Brain microvascular endothelial cell (primary cell): ENCODE results near the gene BRPF1.
A peak's percentile ranks its signal among the peaks of the same experiment; 100 is the strongest.

Source experiments
- DNase-seq: peaks from one replicate; pipeline ENCODE4 v3.0.0-alpha.2; 2020
- H3K27ac ChIP-seq: fragments of 250-450 bp; sonication (Bioruptor Pico); 2 replicates; pipeline ENCODE4 v1.5.1; 2020; ENCODE audit warnings: mild to moderate bottlenecking, moderate library complexity
- H3K27me3 ChIP-seq: fragments of 250-450 bp; sonication (Bioruptor Pico); replicated peaks from 2 replicates; pipeline ENCODE4 v1.5.1; 2020; ENCODE audit warnings: mild to moderate bottlenecking
- H3K36me3 ChIP-seq: fragments of 250-450 bp; sonication (Bioruptor Pico); replicated peaks from 2 replicates; pipeline ENCODE4 v1.5.1; 2020; ENCODE audit warnings: mild to moderate bottlenecking
- H3K4me3 ChIP-seq: 2 replicates; pipeline ENCODE4 v1.5.1; 2011; ENCODE audit warnings: low read depth, mild to moderate bottlenecking, control low read depth, low read length, moderate library complexity
- in situ Hi-C: cut with HindIII; loops from 2 replicates; pipeline ENCODE4 v1.10.0; 2017; ENCODE audit warnings: low sequenced_read_pairs, low pct_ligation_motif_present
- TF ChIP-seq, protein P1 (sequence below): IDR thresholded peaks from 2 replicates; pipeline ENCODE4 v1.5.1; 2011; ENCODE audit warnings: low read depth, mild to moderate bottlenecking, moderate library complexity, low read length, control low read depth, inconsistent platforms; ENCODE audit errors: missing control alignments

The BRPF1 gene

GRCh38 chr3:9748031-9748430 is 16.5 kb downstream of the BRPF1 start:
- no peak for DNase-seq
- Histone ChIP-seq H3K36me3 (peaks cover 50% of the 10 kb centered on the region), H3K4me3 (no peak overlapping the region), H3K27me3 (no peaks in the 10 kb centered on the region), H3K27ac (no peak overlapping the region)
- TF ChIP-seq, protein P1, sequence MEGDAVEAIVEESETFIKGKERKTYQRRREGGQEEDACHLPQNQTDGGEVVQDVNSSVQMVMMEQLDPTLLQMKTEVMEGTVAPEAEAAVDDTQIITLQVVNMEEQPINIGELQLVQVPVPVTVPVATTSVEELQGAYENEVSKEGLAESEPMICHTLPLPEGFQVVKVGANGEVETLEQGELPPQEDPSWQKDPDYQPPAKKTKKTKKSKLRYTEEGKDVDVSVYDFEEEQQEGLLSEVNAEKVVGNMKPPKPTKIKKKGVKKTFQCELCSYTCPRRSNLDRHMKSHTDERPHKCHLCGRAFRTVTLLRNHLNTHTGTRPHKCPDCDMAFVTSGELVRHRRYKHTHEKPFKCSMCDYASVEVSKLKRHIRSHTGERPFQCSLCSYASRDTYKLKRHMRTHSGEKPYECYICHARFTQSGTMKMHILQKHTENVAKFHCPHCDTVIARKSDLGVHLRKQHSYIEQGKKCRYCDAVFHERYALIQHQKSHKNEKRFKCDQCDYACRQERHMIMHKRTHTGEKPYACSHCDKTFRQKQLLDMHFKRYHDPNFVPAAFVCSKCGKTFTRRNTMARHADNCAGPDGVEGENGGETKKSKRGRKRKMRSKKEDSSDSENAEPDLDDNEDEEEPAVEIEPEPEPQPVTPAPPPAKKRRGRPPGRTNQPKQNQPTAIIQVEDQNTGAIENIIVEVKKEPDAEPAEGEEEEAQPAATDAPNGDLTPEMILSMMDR, result no peak
- in situ Hi-C loops, result no loop called here

DNA sequence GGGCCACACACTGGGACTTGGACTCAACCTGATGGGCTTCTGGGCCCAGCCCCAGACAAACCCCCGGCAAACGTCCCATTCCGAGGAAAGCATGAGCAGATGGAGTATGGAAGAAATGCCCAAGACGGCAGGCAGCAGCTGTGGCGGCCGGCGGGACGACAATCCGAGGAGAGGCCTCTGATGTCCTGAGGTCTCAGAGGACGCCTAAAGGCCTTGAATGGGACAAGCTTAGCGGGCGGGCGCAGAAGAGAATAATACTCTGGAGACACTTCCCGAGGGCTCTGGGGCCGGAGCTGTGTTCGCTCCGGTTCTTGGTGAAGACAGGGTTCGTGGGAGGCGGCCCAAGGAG is 17.7 kb downstream of the BRPF1 start:
- TF ChIP-seq, protein P1, result no peak
- H3K27ac ChIP-seq, result peak overlapping the region; percentile 34

DNA sequence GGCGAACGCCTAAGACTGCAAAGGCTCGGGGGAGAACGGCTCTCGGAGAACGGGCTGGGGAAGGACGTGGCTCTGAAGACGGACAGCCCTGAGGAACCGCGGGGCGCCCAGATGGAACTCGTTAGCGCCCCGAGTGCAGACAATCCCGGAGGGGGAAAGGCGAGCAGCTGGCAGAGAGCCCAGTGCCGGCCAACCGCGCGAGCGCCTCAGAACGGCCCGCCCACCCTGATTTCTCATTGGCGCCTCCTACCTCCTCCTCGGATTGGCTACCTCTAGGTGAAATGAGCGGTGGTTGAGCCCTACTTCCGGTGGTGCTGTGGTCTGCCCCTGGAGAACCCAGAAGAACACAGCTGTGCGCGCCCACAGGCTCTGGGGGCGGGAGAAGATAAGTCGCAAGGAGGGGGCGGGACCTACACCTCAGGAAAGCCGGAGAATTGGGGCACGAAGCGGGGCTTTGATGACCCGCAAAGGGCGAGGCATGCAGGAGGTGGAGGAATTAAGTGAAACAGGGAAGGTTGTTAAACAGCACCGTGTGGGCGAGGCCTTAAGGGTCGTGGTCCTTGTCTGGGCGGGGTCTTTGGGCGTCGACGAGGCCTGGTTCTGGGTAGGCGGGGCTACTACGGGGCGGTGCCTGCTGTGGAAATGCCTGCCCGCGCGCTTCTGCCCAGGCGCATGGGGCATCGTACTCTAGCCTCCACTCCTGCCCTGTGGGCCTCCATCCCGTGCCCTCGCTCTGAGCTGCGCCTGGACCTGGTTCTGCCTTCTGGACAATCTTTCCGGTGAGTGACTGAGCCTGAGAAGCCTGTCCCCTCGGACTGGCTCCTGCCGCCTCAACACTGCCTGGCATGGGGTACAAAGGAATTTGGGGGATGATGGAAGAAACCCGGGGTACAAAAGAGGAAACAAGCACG is 18.4 kb downstream of the BRPF1 start, which contains the start of gene OGG1:
TSS of gene OGG1 (plus strand) at position 308 of the 911 bp plus-strand sequence. CDS start at position 643, 335 bp downstream.
- TF ChIP-seq, protein P1, result no peak
- H3K27me3 ChIP-seq, result no peaks in the 10 kb centered on the region
- peaks cover 34% of the 10 kb centered on the region for H3K36me3 ChIP-seq

More for the DNA sequence above, 17.7 kb downstream of the BRPF1 start:
- Histone ChIP-seq H3K27me3 (no peaks in the 10 kb centered on the region), H3K4me3 (peak overlapping the region; percentile 81), H3K36me3 (peaks cover 37% of the 10 kb centered on the region)
- in situ Hi-C loops, result no loop called here
- no peak for DNase-seq

DNA sequence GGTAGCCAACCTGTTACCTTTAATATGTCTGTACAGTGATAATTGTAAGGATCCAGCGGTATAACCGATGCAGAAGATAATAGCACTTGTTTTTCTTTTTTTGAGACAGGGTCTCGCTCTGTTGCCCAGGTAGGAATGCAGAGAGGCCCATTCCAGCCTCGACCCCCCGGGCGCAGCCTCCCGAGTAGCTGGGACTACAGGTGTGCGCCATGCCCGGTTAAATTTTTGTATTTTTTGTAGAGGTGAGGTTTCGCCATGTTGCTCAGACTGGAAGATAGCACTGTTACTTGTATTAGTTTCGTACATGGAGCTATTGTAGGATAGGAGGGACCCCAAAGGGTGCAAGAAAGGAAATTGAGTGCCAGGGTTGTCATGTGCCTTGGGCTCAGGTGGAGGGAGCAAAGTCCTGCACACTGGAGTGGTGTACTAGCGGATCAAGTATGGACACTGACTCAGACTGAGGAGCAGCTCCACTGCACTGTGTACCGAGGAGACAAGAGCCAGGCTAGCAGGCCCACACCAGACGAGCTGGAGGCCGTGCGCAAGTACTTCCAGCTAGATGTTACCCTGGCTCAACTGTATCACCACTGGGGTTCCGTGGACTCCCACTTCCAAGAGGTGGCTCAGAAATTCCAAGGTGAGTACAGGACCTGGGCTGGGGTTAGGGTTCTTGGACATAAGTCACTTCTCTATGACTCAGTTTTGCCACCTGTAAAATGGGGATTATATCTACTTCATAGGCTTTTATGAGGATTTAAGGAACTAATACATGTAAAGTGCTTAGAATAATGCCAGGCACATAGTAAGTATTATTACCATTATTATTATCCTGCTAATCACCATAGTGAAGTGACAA is 19.2 kb downstream of the BRPF1 start:
- Histone ChIP-seq H3K27me3 (no peaks in the 10 kb centered on the region), H3K4me3 (peak overlapping the region; percentile 81), H3K27ac (no peak overlapping the region), H3K36me3 (peaks cover 28% of the 10 kb centered on the region)
- TF ChIP-seq, protein P1, result no peak
- peak; percentile 28 for DNase-seq
- in situ Hi-C loops, result no loop called here

More for the DNA sequence above, 18.4 kb downstream of the BRPF1 start, which contains the start of gene OGG1:
- in situ Hi-C loops, result no loop called here
- DNase-seq, result peak; percentile 98
- Histone ChIP-seq H3K4me3 (peak within 1 kb of the TSS; percentile 81), H3K27ac (peak within 1 kb of the TSS; percentile 34)

GRCh38 chr3:9754678-9755077 is 23.1 kb downstream of the BRPF1 start:
- TF ChIP-seq, protein P1, result no peak
- in situ Hi-C loops, result no loop called here
- no peak for DNase-seq
- H3K36me3 ChIP-seq, result peaks cover 25% of the 10 kb centered on the region
- H3K27ac ChIP-seq, result no peak overlapping the region
- H3K27me3 ChIP-seq, result no peaks in the 10 kb centered on the region
- no peak overlapping the region for H3K4me3 ChIP-seq
